Stimulated activated CD8-positive, alpha-beta memory T cell treated with anti-CD3 and anti-CD28 coated beads, Interleukin-12 subunit alpha, Interleukin-12 subunit beta, amount 100 ng/mL, for 1 hour (primary cell): ENCODE measurements around the gene MLLT10.

ENCODE experiments used
- DNase-seq: peaks from one replicate; pipeline ENCODE4 v3.0.0-alpha.2; 2020; ENCODE audit warnings: low read depth

The MLLT10 gene

GRCh38 chr10:21501731-21502347, 32.2 kb upstream of the MLLT10 start:
- DNase-seq, result no peak

- no peak for DNase-seq
Measured at GRCh38 chr10:21502348-21502740, 31.7 kb upstream of the MLLT10 start.

GRCh38 chr10:21503542-21503941, 30.5 kb upstream of the MLLT10 start:
- DNase-seq, result no peak

GRCh38 chr10:21505711-21506278, 28.2 kb upstream of the MLLT10 start:
- DNase-seq, result no peak

GRCh38 chr10:21506351-21506750, 27.7 kb upstream of the MLLT10 start:
- no peak for DNase-seq

GRCh38 chr10:21507150-21507549, 26.9 kb upstream of the MLLT10 start:
- DNase-seq, result no peak

GRCh38 chr10:21508706-21509331, 25.2 kb upstream of the MLLT10 start:
- no peak for DNase-seq

- no peak for DNase-seq
Measured at GRCh38 chr10:21509341-21510240, 24.4 kb upstream of the MLLT10 start.

GRCh38 chr10:21510241-21511094, 23.6 kb upstream of the MLLT10 start:
- DNase-seq, result no peak

GRCh38 chr10:21511095-21511570, 22.9 kb upstream of the MLLT10 start:
- no peak for DNase-seq

GRCh38 chr10:21511946-21512572, 22.0 kb upstream of the MLLT10 start:
- no peak for DNase-seq

- DNase-seq, result no peak
Measured at GRCh38 chr10:21512573-21513404, 21.2 kb upstream of the MLLT10 start.

GRCh38 chr10:21513405-21513788, 20.6 kb upstream of the MLLT10 start:
- DNase-seq, result no peak

- no peak for DNase-seq
Measured at GRCh38 chr10:21514129-21514817, 19.8 kb upstream of the MLLT10 start.

GRCh38 chr10:21514818-21515351, 19.1 kb upstream of the MLLT10 start:
- DNase-seq, result no peak

GRCh38 chr10:21515361-21516241, 18.4 kb upstream of the MLLT10 start:
- DNase-seq, result no peak

GRCh38 chr10:21516242-21517131, 17.5 kb upstream of the MLLT10 start:
- no peak for DNase-seq
